Fibroblast of skin of right quadriceps (primary cell): Measurements from ENCODE around the gene PPAN.

Source experiments
- DNase-seq: peaks from one replicate; pipeline ENCODE4 v3.0.0-alpha.2; 2013

PPAN gene

DNA sequence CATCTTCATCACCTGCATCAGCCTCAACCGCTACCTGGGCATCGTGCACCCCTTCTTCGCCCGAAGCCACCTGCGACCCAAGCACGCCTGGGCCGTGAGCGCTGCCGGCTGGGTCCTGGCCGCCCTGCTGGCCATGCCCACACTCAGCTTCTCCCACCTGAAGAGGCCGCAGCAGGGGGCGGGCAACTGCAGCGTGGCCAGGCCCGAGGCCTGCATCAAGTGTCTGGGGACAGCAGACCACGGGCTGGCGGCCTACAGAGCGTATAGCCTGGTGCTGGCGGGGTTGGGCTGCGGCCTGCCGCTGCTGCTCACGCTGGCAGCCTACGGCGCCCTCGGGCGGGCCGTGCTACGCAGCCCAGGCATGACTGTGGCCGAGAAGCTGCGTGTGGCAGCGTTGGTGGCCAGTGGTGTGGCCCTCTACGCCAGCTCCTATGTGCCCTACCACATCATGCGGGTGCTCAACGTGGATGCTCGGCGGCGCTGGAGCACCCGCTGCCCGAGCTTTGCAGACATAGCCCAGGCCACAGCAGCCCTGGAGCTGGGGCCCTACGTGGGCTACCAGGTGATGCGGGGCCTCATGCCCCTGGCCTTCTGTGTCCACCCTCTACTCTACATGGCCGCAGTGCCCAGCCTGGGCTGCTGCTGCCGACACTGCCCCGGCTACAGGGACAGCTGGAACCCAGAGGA, 7.9 kb downstream of the PPAN start:
- no peak for DNase-seq

DNA sequence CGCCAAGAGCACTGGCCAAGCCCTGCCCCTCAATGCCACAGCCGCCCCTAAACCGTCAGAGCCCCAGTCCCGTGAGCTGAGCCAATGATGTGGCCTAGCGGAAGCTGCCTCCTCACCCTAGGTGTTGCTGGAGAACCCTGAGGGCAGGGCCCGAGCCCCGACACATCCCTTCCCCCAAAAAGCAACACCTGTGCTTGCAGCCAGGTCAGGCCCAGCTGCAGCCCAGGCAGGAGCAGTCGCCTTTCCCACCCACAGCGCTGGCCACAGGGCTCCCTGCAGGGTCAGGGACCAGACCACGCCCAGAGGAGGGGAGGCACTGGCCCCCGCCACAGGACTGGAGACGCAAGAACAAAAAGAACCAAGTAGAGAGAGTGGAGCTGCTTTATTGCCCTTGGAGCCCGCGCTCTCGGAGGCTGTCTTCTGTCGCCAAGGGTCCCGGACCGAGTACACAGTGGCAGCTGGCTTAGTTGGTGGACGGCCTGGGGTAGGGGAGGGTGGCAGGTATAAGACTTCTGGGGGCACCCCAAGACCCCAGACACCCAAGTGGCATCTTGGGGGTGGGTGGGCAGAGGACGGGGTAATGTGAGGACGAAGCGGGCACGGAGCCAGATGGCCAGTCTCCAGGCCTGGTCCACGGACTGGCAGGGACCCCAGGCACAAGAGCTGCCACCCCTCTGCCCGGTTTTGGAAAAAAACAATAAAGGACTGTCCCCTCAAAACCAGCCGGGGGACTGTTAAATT, 8.7 kb downstream of the PPAN start:
- no peak for DNase-seq

DNA sequence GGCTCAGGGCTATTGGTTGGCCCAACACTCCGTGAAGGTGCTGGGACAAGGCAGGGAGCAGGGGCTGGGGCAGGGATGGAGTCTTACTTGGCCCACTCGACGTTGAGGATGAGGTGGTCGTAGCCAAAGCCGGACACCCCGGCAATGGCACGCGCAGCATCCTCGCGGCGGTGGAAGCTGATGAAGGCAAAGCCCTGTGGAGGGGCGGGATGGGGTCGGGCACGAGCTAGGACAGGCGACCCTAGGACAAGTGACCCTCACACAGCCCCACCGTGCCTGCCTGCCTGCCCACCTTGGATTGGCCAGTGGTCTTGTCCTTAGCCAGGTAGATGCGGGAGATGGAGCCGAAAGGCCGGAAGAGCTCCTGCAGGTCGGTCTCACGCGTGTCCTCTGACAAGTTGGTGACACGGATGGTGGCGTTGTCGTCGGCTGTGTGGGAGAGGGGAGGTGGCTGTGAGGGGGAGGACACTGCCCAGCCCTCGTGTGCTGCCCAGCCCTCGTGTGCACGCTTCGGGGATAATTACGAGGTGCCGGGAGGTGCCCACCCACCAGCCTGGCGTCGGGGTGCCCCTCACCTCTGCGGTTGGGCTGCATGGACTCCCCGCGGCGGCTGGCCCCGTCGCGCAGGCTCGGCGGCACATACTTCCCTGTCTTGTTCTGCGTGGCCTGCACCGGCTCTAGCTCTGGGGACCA, 9.4 kb downstream of the PPAN start:
- DNase-seq: no peak

DNA sequence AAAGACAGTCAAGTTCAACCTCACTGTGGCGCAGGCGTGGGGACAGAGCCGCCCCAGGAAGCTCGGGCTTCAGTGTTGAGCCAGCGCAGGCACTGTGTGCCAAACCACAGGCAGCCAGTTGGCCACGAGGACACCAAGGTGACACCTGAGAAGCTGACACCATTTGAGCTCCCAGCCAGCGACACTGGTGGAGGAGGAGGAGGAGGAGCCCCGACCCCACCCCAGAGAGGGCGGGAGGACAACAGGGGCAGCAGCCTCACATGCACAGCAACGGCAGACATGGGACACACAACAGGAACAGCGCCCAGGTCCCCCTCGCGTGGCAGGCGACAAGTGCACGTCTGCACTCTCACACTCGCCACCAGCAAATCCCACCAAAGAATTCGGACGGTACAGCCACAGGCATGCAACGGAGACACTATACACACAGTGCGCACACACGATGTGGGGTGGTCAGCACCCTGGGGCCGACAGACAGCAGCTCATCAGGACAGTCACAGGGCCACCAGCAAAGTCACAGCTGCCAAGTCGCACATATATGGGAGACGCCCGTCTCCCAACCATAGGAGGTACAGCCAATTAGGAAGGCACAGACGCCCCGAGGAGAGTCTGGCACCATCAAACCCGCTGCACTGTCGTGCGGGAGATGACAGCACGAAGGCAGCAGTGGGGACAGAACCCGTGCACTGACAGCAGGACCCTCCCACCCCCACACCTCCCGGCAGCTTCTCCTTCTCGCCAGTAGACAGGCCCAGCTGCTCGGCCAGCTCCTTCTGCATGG, 10.1 kb downstream of the PPAN start:
- no peak for DNase-seq

DNA sequence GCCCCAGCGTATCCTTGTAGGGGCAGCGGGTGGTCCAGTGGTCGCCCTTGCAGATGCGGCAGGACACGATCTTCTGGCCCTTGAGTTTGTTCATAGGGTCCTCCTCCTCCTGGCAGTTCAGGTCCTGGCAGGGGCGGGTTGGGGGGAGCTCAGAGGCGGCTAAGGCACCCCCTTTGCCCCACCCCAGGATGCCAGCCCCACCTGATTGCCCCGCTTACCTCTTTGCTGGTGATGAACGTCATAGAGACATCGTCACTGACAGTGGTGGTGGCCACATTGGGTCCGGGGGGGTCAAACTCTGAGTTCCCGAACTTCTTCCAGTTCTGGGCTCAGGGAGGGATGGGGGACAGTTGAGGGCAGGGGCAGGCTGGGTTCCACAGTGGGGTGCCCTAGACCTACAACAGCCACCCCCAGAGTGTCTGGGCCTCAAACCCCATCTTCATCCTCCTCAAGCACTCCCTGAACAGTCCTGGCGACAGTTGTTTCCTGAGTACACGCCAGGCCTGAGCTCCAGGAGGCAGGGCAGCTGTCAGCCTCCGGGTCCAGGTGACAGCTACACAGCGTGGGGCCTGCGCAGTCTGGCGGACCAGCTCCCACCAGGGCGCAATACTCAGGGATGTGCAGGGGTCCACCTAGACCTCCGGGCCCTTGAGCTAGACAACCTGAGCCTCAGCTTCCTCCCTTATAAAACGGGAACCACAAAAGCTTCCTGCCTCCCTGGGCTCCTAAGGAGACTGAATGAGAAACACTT, 10.9 kb downstream of the PPAN start:
- no peak for DNase-seq

DNA sequence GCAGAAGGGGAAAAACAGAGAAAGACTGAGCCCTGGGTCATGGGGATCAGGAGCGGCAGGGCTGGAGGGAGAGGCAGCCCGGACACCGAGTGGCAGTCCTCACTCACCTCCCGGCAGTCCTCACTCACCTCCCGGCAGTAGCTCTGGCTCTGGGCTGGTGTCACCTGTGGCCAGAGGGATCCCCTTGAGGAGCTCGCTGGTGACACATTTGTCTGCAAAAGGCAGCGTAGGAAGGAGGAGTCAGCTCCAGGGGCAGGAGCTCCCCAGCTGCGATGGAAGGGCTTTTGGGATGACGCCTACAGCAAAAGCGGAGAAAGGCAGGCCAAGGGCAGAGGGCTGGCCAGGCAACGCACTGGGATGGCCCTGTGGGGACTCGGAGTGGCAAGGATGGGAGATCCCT, 12.8 kb downstream of the PPAN start:
- DNase-seq: no peak

DNA sequence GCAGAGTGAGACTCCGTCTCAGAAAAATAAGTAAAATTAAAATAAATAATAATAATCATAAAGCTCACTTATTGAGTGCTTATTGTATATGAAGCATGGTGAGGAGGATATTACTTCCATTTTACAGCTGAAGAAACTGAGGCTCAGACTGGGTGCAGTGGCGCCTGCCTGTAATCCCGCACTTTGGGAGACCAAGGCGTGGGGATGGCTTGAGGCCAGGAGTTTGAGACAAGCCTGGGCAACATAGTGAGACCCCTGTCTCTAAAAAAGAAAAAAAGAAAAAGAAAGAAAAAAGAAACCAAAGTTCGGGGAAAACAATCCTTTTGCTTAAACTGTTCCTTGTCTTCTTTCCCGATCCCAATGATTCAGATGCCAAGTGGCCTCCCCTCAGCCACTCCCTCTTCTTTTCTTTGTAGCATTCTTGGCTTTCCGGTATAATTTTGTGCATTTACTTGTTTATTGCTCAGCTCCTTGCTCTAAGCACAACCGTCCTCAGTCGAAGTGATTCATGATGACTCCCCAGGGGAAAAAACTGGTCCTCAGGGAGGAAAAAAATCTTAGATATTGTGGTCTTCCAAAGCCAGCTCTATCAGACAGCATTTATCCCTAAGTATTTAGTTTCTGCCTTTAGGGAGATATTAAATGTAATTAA, 14.5 kb downstream of the PPAN start:
- peak; percentile 91 for DNase-seq

DNA sequence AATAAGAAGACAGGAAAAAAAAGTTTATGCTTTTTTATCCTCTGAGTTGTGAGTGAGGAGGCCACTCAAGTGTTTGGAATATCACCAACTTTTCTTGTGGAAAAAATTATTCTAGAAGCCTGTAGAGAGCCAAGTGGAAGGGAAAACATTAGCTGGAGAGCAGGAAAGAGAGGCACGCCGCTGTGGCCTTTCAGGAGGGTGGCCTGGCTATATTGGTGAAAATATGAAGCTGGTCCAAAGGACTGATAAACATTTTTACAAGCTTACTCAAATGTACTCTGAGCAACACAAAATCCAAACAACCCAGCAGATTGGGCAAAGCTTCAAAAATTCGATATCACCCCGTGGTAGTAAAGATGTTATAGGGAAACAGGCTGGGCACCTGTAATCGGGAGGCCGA, 15.9 kb downstream of the PPAN start:
- no peak for DNase-seq

DNA sequence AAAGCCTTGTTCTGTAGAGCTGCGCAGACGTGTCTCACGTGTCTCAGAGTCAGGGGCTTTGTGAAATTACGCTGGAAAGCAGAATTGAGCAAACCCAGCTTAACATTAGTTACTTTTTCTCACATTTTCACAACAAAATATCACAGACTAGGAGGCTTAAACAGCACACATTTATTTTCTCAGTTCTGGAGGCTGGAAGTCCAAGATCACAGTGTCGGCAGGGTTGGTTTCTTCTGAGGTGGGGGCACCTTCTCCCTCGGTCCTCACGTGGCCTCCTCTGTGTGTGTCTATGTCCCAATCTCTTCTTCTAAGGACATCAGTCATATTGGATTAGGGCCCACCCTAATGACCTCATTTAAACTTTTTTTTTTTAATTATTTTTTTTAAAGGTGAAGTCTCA, 18.3 kb downstream of the PPAN start:
- DNase-seq: no peak

DNA sequence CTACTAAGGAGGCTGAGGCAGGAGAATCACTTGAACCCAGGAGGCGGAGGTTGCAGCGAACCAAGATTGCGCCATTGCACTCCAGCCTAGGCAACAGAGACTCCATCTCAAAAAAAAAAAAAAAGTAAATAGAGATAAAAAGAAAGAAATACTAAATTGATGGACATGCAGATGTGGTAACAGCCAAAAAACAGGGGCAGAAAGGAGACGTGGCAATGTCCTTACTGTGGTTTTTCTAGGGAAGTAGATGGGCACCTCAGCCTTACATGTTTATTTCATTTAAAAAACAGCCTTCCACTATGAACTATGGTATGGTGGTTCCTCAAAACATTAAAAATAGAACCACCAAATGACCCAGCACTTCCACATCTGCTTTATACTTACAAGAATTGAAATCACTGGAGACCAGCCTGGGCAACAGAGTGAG, 20.1 kb downstream of the PPAN start:
- no peak for DNase-seq

DNA sequence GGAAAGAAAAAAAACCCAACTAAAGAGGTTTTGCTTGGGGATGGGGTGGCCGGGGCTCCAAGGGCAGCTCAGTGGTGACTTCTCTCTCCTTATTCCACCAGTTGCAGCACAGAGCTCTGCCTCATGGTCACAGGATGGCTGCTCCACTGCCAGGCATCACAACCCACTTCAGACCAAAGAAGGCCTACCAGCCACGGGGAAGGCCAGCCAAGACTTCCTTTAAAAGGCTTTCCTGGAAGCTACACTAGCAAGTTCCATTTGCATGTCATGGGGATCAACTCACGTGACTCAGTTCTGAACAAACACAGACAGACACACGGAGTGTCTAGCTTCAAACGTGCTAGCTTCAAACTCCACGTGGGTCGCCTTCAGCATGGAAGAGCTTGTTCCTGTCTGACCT, 26.7 kb downstream of the PPAN start:
- no peak for DNase-seq

DNA sequence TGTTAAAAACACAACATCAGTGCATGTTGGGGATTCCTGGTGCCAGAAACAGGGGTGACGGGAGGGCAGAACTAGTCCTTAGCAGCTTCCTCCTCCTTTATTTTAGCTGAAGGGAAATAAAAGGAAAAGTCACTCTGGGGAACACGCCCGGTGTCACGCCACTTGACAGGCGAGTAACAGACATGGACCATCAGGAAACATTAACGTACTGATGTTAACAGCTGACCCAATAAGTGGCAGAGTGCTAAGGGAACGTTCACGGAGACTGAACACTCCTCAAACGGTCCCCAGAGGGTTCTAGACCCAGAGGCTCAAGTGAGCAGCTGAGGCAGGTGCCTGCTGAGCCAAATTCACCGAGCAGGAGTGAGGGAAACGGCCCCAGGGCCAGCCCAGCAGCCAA, 27.4 kb downstream of the PPAN start:
- DNase-seq: no peak

DNA sequence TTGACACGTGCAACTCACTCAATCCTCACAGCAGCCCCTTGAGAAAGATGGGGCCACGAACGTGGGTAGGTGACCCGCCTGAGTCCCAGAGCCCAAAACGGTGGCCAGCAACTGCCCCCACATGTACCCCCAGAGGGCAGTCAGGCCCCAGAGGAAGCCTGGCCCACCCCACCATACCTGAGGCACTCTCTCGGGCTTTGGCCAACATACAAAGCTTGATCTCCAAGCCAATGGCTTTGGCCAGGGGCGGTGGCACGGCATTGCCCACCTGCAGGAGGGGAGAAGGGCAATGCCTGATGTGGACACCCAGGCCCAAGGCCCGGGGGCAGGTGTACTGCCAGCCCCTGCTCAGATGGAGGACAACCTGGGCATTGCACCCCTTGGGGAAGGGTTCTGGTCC, 27.9 kb downstream of the PPAN start:
- no peak for DNase-seq

DNA sequence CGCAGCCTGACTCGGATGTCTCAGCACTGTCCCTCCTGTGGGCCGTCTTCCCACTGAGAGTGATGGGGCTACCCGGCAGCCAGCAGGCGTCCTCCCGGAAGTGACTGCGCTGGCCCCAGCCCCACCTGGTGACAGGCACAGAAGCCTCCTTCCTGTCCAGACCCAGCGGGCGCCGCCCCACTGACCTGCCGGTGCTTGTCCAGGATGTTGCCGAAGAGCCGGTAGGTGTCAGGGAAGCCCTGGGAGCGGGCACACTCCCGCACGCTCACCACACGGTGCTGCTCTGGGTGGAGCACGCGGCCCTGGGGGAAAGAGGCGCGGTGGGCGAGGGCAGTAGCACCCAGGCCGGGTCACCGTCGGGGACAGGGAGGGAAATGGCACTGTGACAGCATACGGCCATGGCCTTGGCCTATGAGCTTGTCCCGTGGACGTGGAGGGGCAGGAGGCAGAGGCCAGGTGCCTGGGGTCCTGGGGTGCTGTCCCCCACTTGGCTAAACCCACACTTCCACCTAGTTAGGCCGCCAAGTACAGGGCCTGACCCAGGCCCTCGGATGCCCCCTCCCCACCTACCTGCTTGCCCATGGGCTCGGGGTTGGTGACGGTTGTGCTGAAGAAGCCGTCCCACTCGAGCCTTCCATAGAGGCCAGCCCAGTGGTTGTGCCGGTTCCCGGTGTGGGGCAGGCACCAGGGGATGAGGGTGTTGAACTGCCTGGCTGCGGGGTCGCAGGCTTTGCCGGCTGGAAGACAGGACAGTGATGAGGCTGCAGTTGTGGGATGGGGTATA, 29.6 kb downstream of the PPAN start:
- DNase-seq: no peak

DNA sequence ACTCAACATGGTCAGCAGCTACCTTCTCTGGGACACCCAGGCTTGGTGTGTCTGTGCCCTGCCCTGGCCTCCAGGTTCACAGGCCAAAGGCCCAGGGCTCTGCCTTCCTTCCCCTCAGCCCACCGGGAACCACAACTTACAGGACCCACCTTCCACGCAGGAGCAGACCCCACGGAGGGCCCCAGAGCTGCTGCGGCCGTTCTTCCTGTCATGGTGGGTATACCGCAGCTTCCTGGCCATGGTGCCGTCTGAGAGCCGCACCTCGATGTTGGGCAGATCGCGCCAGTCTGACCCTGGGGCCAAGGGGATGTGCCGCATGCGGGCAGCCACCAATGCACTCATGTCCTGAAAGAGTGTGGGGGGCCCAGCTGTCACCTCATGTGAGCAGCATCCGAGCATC, 30.8 kb downstream of the PPAN start:
- DNase-seq: no peak

DNA sequence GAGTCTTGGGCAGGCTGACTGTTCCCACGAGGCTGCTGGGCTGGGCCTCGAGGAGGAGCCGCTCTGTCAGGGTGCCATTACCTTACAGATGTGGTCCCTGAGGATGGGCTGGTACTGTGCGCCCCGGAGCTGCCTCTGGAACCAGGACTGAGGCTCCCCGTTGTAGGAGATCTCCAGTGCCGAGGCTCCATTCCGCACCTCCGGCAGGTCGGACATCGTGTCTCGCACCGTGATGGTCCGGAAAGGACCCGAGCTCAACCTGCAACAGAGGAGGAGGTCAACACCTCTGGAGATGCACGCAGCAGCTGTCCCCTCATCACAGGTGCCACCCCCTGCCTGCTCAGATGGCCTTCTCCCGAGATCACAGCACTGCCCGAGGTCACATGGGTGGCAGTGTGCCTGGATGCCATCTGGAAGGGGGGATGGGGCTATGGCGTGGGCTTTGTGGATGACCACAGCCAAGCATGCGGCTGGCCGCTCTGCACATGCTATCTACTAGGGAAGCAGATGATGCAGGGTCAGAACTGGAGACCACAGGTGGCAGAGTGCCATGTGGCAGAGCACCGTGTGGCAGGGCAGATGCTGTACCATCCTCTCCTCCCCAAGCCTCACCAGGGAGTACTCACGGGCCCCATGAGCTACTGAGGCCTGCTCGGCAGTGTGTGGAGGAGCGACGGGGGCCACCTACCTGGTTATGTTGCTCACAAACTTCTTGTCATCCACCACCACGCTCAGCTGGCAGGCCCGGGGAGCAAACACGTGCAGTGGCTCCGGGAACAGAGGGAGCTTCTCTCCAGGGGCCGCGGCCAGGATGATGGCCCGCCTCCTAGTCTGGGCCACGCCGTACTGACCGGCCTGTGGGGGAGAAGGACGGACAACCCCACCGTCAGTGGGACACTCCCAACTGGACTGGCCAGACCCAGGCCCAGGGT, 31.9 kb downstream of the PPAN start:
- no peak for DNase-seq

DNA sequence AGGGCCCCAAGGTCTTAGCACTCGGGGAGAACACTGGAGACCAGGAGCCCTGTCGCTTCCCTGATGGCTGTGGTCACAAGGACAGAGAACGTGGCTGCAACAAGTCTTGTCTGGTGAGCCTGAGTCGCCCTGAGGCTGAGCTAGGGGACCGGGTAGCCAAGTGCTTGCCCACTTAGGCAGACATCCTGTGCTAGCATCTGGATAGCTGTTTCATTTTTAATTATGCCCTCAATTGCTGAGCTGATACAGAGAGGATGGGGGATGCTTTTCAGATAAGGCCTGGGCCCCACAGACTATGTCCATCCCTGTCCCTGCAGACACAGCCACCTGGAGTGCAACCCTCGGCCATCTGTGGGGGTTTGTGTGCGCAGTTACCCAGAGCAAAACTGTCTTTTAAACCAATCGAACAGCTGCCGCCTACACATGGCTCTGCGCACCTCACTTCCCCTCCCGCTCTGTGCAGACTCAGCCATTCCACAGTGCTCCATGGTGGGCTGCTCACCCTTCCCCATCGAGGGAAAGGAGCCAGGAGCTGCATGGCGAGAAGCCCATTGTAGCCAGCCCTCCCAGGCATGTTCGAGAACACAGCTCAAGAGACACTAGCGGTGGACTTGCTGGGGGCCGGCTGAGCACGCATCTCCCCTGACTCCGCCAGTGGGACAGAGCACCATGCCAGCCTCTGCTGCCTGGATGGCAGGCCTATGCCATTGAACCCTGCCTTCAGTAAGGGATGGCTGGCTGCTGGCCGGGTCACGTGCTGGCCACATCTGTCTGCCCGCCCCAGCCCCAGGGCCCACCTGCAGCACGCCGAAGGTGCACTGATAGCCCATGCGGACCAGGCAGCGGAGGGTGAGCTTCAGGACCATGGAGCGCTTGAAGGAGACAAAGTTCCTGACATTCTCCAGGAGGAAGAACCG, 33.0 kb downstream of the PPAN start:
- no peak for DNase-seq

DNA sequence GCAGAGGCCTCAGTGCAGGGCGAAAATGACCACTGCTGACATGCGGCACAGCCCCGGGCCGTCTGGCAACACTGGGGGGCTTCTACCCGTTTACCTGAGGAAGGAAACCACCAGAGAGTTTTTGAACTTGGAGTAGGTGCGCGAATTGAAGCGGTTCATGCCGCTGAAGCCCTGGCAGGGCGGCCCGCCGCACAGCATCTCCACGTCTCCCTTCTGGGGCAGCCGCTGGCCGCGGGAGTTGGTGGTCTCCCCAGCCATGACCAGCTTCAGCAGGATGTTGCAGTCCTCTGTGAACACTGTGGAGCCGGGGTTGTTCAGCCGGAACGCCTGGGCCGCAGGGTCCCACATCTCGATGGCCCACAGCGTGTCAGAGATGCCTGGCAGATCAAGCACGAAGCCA, 33.8 kb downstream of the PPAN start:
- DNase-seq: no peak

DNA sequence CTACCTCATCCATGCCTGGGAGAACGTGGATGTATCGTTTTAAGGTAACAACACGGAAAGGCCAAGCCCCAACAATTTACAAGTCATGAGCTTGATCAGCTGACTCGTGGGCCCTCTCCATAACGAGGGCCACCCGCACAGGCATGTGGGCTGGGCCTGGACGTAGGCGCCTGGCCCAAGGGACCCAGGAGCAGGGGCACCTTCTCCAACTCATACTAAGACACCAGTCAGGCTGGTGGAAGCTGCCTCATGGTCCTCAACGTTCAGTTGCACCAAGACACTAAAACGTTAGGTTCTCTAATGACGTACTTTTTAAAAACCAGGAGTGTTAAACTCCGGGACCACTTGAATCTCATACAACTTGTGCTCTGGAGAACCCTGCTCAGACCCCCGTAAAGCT, 35.3 kb downstream of the PPAN start:
- DNase-seq: no peak
